NCI-H2196 treated with DMSO at 0.1 percent for 48 hours (cell line): ENCODE results near the gene TRAPPC11.

Experiments
- DNase-seq: peaks from one replicate; lab custom pipeline; 2025; ENCODE audit not compliant: unreplicated experiment; lab: John Stamatoyannopoulos, UW

Gene TRAPPC11

DNA sequence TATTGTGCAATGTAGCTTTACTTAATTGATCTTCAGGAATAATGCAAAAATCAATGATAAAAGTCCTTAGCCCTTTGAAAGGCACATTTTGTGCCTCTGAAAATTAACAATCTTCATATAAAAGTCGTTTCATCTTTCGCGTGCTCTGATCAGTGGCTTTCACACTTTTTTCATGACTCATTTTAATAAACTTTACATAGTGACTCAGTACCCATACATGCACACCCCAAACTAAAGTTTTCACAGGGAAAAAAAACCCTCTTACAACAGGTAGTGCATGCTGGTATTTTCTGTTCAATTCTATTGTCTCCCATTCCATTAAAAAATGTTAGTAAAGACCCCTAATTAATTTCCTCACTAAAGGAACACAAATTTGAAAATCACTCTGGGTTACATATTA is 21.6 kb upstream of the TRAPPC11 start:
- DNase-seq, result no peak

DNA sequence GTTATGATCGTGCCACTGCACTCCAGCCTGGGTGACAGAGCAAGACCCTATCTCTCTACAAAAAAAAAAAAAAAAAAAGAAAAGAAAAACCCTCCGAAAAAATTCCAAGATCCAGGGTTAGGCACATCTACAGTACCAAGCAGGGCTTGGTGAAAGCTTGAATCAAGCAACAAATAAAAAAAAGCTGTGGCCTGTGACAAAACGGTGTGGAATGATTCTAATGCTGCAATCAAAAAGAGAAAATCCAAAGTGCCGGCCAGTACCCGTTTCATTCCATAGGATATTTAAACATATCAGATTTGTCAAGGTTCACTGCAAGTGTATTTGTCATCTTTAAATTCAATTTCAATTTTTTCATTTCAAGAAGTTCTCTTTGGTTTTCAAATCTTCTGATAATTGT is 20.7 kb upstream of the TRAPPC11 start:
- no peak for DNase-seq

DNA sequence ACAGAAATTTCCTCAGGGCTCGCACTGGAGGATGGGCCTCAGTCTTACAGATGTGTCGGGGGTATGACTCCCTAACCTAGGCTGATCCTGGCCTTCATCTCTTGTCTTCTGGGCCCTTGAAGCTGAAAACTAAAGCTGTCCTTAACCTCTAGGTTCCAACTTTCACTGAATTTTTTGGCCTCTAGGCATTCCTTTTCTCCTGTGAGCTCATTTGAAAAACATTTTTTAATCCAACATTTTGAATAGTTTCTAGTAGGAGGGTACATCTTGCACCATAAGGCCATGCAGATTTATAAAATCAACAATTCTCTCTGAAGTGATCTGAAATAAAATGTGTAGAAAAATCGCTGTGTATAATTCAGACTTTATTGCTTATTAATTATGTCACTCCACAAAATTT is 19.8 kb upstream of the TRAPPC11 start:
- DNase-seq, result no peak

DNA sequence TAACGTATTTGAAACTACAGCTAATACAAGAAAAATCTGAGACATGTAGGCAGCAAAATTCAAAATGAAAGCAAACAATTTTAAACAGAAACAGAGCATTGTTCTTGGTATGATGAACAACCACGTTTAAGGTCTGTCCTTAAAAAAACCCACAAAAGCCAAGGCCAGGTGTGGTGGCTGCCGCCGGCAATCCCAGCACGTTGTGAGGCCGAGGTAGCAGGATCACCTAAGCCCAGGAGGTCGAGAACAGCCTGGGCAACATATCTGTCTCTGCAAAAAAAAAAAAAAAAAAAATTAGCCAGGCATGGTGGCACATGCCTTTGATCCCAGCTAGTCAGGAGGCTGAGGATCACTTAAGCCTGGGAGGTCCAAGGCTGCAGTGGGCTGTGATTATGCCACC is 13.8 kb upstream of the TRAPPC11 start:
- no peak for DNase-seq

DNA sequence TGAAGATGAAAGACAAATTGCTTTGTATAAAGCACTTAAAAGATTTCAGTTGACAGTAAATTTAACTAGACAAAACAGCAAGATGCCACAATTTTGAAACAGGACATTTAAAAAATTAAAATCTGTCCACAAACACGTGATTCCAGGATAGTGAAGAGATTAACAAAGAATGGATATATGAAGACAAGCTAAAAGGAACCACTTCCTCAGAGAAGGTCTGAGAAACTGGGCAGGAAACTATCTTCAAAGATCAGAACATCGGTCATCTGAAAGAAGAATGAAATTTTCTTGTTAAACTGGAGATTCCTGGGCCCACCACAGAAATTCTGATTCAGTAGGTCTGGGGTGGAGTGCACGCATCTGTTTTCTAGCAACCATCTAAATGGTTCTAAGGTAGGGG is 1.5 kb upstream of the TRAPPC11 start:
- no peak for DNase-seq

DNA sequence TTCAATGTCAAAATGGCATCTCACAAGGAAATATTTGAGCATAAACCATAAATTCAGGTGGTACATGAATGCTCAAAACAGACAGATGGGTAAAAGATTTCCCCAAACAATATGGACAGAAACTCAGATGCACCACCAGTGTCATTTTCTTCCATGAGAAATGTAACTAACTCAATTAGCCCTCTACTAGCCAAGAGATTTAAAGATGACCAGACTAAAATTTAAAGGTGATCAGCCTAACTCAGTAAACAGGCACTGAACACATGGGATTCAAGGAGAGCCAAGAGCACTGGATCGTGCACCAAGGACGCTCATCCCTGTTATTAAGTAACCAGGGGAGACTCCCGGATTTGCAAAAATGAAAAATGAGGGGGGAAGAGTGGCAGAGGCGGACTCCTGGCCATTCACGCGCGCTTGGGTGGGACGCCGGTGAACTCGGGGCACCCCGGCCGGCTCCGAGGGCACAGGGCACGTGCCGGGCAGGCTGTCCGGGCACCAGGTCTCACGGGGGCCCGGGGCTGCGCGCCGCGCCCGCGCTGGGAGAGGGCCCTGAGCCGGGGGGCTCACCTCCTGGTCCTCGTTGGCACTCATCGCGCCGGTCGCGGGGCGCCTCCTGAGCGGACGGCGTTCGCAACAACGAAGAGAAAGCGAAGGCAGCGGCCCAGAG is 598 bp upstream of the TRAPPC11 start:
- DNase-seq, result no peak

DNA sequence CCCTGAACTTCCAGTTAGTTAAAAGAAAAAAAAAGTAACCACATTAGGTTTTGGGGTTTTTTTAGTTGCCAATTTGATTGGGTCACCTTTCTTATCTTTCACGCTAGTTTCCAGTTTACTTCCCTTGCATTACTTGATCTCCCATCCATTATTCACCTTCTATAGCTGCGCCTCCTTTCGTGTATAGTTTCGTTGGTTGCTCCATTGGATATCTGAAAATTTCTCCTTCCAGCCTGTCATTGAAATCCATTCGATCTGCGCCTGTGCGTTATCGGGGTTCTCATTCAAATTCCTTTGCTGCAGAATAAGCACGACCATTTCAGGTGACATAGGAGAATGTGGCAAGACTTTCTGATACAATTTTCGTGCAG is 764 bp downstream of the TRAPPC11 start:
- DNase-seq, result no peak

DNA sequence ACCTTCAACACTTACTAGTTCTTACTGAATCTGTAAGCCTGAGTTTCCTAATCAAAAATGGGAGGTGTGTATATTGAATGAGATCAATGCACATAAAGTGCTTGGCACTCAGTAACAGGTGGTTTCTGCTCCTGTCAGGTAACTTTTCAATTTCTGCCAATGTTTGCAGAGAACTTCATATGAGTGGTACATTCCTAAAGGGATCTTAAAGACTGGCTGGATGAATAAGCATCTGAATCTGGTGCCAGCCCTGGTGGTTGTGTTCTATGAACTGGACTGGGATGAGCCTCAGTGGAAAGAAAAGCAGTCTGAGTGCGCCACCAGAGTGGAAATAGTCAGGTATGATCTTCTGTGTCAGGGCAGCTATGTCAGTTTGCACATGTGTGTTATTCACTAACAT is 7.0 kb downstream of the TRAPPC11 start:
- no peak for DNase-seq

DNA sequence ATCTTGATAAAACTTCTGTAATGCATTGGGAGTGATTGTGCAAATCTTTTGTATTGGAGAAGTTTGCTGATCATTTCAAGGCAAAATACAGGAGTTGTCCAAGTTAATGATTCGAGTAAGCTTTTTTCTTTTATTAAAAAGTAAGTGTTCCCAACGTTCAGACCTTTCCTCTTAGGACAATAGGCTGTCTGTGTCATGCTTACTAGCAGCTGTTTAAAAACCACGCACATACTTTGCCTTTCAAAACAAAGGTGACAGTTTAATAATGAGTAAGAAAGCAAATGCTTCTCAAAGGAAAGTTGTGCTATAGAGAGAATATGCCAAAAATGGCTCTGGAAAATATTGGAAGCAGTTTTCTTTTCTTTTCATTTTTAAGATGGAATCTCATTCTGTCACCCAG is 11.2 kb downstream of the TRAPPC11 start:
- no peak for DNase-seq

DNA sequence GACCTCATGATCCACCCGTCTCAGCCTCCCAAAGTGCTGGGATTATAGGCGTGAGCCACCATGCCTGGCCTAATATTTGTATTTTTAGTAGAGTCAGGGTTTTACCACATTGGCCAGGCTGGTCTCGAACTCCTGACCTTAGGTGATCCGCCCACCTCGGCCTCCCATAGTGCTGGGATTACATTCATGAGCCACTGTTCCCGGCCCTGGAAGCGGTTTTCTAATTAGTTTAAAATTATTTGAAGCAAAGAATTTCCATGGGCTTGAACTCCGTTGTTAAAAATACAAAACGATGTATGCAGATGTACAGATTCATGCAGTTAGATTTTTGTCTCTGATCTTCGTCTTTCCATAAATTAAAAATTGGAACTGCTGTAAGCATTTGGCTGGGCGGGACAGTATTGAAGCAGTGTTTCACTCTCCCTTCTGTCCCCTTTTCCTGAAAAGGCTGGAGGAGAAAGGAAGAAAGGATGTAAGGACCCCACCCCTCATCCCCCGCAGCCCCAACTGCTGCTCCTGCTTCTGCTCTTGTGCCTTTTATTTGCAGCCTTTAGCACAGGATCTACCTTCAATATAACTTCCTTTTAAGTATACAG is 12.0 kb downstream of the TRAPPC11 start:
- DNase-seq, result no peak

DNA sequence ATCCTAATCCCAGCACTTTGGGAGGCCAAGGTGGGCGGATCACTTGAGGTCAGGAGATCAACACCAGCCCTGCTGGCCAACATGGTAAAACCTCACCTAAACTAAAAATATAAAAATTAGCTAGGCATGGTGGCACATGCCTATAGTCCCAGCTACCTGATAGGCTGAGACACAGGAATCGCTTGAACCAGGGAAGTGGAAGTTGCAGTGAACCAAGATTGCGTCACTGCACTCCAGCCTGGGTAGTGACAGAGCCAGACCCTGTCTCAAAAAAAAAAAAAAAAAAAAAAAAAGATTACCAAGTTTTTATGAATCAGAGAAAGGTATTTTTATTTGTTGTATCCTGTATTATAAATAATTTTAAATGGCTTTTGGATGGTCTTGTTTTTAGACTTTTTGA is 15.1 kb downstream of the TRAPPC11 start:
- no peak for DNase-seq

DNA sequence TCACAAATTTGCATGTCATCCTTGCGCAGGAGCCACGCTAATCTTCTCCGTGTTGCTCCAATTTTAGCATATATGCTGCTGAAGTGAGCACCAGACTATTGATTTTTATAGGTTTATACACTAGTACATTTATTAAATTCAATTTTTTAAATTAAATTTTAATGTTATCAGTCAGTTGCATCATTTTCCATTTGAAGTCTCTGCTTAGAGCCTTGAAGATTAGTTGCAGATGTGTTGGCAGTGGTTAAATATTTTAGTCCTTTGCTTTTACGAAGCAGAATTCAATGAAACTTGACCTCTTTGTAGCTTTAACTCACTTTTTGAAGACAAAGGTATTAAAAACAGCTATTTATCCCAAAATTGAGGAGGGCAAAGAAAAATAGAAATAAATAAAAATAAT is 16.5 kb downstream of the TRAPPC11 start:
- DNase-seq, result no peak

DNA sequence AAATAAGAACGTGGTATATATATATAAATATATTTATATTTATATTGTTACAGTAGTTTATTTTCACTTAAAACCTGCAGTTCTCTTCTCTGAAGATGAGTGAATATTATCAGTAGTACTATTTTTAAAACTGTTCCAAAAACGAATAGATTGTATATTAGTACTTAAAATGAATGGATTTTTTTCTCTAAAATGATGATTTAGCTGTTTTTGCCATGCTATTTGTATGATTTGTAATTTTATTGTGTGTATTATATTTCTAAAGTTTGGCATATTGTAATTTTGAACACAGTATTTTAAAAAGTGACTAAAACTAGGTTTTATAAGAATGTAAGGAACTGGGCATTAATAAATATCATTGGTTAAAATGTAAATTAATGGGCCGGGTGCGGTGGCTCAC is 22.0 kb downstream of the TRAPPC11 start:
- DNase-seq, result no peak

DNA sequence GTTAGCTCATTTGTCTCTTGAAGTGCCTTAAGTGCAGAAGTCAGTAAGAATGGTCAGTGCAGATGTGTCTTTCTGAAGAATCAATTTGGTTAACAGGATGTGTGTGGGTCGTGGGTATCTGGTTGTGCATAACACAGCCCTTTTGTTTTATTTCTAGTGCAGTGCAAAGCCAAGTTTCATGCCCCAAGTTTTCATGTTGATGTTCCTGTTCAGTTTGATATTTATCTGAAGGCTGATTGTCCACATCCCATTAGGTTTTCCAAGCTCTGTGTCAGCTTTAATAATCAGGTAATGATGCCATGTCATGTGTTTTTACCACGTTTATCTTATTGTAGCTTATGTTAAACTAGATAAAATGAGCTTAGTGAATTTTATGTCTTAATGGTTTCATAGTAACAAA is 27.4 kb downstream of the TRAPPC11 start:
- DNase-seq, result no peak

DNA sequence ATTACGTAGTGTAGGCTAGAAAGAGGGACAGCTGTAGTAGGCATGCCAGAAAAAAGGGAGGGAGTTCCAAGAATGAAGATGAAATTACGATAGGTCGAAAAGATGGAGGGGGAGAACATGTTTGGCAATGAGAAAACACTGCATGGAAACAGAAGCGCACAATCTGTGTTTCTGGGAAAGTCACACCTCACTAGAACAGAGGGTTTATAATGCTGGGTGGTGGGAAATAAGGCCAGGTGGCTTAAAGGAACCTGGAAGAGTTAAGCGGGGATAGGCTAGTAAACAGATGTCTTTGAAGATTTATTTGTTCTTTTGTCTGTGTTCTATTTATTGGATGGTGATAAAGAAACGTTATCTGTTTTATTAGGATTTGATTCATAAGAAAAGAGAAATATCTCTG is 29.1 kb downstream of the TRAPPC11 start:
- DNase-seq, result no peak

DNA sequence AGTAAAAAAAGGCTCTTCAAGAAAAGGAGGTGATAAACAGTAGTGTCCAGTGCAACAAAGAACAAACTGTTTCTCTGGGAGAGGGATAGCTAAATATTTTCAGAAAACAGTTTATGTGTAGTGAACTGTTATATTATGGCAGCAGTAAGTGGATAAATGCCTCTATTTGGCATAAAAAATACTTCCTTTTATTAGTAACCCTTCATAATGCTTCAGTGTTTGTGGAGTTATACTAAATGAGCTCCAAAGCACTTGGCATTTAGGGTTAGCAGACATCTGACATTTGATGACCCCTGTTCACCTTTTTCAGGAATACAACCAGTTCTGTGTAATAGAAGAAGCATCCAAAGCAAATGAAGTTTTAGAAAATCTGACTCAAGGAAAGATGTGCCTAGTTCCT is 31.9 kb downstream of the TRAPPC11 start:
- DNase-seq, result no peak

DNA sequence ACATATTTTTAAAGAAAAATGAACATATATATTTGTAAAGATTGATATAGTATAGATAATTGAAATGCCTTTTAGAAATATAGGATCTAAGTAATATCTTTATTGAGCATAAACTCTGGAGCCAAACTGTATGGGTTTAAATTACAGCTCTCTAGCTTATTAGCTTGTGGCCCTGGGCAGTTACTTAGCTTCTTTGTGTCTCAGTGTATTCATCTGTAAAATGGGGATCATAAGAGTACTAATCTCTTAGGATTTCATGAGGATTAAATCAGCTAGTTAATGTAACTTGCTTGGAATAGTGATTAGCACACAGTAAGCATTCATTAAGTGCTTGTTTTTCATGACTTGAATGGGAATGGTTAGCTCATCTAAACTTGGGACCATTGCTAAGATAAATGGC is 32.8 kb downstream of the TRAPPC11 start:
- DNase-seq, result no peak

DNA sequence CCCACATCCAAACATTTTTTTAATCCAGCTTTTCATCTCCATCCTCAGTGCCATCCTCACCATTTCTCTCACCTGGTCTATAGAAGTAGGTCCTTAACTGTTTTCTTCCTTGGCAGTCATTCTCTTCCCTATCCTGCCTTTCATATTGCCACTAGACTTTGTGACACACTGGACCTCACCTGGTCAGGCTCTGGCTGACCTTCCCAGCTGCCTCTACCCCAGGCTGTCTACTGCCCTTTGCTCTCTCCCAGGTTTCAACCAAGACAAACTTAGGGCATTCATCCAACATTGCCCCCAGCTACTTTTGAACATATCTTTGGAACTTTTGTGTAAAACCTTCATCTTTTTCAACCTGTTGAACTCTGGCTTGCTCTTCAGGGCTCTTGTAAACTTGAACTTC is 39.8 kb downstream of the TRAPPC11 start:
- DNase-seq, result no peak

DNA sequence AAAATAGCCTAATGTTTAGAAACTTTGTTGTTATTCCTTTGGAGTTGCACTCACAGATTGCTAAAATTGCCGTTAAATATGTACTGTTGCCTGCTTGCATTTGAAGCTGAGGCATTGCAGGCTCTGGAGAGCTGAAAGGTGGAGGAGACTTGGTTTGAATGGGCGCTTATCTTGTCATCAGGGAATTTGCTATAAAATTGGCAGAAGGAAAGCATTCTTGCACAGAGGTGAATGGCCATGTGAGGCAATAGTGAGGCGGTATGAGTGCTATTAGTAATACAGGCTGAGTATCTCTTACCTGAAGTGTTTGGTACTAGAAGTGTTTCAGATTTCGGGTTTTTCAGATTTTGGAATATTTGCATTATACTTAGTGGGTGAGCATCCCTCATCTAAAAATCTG is 41.3 kb downstream of the TRAPPC11 start:
- DNase-seq, result no peak

DNA sequence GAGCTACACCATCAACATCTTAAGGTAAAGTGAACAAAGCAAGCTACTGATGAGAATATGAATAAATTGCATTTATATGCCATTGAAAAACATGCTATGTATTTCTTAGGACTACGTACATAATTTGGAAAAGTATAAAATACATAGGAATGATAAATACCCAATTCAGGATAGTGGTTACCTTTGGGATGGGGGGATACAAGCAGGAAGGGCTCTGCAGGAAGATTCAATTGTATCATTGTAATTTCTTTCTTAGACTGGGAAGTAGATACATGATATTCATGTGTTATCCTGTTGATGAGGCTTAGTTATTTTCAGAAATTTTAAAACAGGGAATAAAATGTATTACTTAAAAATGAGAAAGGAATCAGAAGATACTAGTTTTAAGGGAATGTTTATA is 43.4 kb downstream of the TRAPPC11 start:
- DNase-seq, result no peak

DNA sequence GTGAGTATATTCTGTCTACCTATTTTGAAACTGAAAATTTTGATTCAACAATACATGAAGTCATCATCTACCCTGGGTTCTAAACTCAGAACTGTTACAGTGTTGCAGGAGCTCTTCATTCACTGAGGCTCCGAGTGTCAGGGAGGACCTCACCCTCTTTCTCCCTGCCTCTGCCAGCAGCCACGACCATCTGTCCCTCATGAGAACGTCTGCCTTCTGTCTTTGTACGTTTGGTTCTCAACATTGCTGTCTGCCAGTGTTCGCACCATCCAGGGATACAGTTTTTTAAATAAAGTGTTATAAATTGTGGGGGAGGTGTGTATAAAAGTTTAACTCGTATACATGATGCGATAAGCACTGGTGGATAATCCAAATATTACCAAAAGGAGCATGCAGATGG is 55.5 kb downstream of the TRAPPC11 start:
- DNase-seq, result no peak

DNA sequence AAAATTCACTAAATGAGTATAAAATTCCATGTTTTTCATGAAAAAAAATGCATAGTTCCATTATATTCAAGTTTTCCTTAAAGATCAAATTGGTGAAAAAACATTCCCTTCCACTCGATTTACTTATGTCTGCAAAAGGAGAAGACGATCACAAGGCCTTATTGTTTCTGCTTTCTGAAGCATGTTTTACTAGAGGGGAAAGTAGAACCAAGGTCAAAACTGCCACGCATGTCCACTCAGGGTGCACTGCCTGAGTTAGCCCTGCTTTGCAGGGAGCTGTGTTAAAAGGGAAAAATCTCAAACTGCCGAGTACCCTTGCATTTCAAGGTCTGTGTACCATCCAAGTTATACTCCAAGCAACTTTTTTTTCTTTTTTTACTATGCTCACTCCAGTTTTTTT is 57.2 kb downstream of the TRAPPC11 start:
- DNase-seq, result no peak

DNA sequence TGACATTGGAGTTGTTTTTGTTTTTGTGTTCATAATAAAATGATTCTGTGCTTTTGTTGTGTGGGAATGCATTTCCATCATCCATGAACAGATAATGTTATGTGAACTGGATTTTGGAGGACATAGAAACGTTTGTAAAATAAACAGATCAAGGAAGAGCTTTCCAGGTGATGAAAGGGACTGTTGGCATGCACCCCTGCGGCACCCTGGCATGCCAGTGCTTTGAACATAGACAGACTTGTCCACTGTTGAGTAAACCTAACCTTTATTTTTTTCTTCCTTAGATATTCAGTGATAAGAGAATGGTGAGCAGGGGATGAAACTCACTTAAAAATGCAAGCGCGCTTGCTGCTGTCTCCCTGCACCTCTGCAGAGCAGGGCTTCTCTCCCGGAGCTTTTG is 59.8 kb downstream of the TRAPPC11 start:
- no peak for DNase-seq
